Brain microvascular endothelial cell (primary cell): ENCODE results near the gene FGGY.

ENCODE experiments used
- DNase-seq: peaks from one replicate; pipeline ENCODE4 v3.0.0-alpha.2; 2020
- H3K27ac ChIP-seq: fragments of 250-450 bp; sonication (Bioruptor Pico); 2 replicates; pipeline ENCODE4 v1.5.1; 2020; ENCODE audit warnings: mild to moderate bottlenecking, moderate library complexity
- H3K27me3 ChIP-seq: fragments of 250-450 bp; sonication (Bioruptor Pico); replicated peaks from 2 replicates; pipeline ENCODE4 v1.5.1; 2020; ENCODE audit warnings: mild to moderate bottlenecking
- H3K36me3 ChIP-seq: fragments of 250-450 bp; sonication (Bioruptor Pico); replicated peaks from 2 replicates; pipeline ENCODE4 v1.5.1; 2020; ENCODE audit warnings: mild to moderate bottlenecking
- H3K4me3 ChIP-seq: 2 replicates; pipeline ENCODE4 v1.5.1; 2011; ENCODE audit warnings: low read depth, mild to moderate bottlenecking, control low read depth, low read length, moderate library complexity
- CTCF ChIP-seq: IDR thresholded peaks from 2 replicates; pipeline ENCODE4 v1.5.1; 2011; ENCODE audit warnings: low read depth, mild to moderate bottlenecking, moderate library complexity, low read length, control low read depth, inconsistent platforms; ENCODE audit errors: missing control alignments
- in situ Hi-C: cut with HindIII; loops from 2 replicates; pipeline ENCODE4 v1.10.0; 2017; ENCODE audit warnings: low sequenced_read_pairs, low pct_ligation_motif_present

Gene FGGY

GRCh38 chr1:59399642-59400041 lies 102.7 kb downstream of the FGGY start:
- Histone ChIP-seq H3K36me3 (no peaks in the 10 kb centered on the region), H3K27ac (no peak overlapping the region), H3K27me3 (no peaks in the 10 kb centered on the region), H3K4me3 (no peak overlapping the region)
- in situ Hi-C loops = no loop called here
- TF ChIP-seq CTCF = no peak
- DNase-seq = no peak

GRCh38 chr1:59401581-59401980 lies 104.7 kb downstream of the FGGY start:
- H3K27ac ChIP-seq = no peak overlapping the region
- no peak for DNase-seq
- in situ Hi-C loops = no loop called here
- no peaks in the 10 kb centered on the region for H3K27me3 ChIP-seq
- H3K36me3 ChIP-seq = no peaks in the 10 kb centered on the region
- no peak overlapping the region for H3K4me3 ChIP-seq
- TF ChIP-seq CTCF = no peak

- no peak overlapping the region for H3K27ac ChIP-seq
- H3K36me3 ChIP-seq = no peaks in the 10 kb centered on the region
- H3K4me3 ChIP-seq = no peak overlapping the region
- H3K27me3 ChIP-seq = no peaks in the 10 kb centered on the region
- in situ Hi-C loops = no loop called here
- no peak for DNase-seq
- no peak for TF ChIP-seq CTCF
These were observed 107.9 kb downstream of the FGGY start for GRCh38 chr1:59404796-59405195.

- in situ Hi-C loops = no loop called here
- Histone ChIP-seq H3K36me3 (no peaks in the 10 kb centered on the region), H3K27ac (no peak overlapping the region), H3K27me3 (no peaks in the 10 kb centered on the region), H3K4me3 (no peak overlapping the region)
- TF ChIP-seq CTCF = no peak
- DNase-seq = no peak
These were observed 109.7 kb downstream of the FGGY start for GRCh38 chr1:59406437-59407164.

- no peak for TF ChIP-seq CTCF
- Histone ChIP-seq H3K27me3 (no peaks in the 10 kb centered on the region), H3K4me3 (no peak overlapping the region), H3K36me3 (no peaks in the 10 kb centered on the region), H3K27ac (no peak overlapping the region)
- no peak for DNase-seq
- in situ Hi-C loops = no loop called here
These were observed 111.8 kb downstream of the FGGY start for GRCh38 chr1:59408608-59409240.
